Neural cell (in vitro differentiated cells): ENCODE results near the gene RCAN1. TPM values are rescaled to one million over a fixed set of nuclear protein-coding genes. Genes with fewer than 3 reads are reported as not detected.
"Not testable (repeated sequence)": the region's sequence is repeated elsewhere in the genome, so short reads cannot be mapped to it uniquely, and the experiment has no call there.

Experiments
- H2AFZ ChIP-seq: fragments of 200-600, 300-800 bp; sonication (generic), shearing (Covaris generic); 2 replicates; pipeline ENCODE4 v1.6.0; 2014; ENCODE audit warnings: low read depth, mild to moderate bottlenecking, antibody characterized with exemption, low read length, moderate library complexity
- H3F3A ChIP-seq: fragments of 200-600 bp; shearing (Covaris generic); 2 replicates; pipeline ENCODE4 v1.6.1; 2016; ENCODE audit warnings: mild to moderate bottlenecking, moderate library complexity, mixed read lengths, antibody characterized with exemption, low read length; ENCODE audit not compliant: insufficient read depth, poor library complexity, severe bottlenecking
- H3K27ac ChIP-seq: fragments of 200-600, 300-800 bp; sonication (generic), shearing (Covaris generic); 2 replicates; pipeline ENCODE4 v1.5.1; 2014; ENCODE audit warnings: mild to moderate bottlenecking, low read length, moderate library complexity
- H3K27me3 ChIP-seq: fragments of 300-800, 200-600 bp; sonication (generic), shearing (Covaris generic); 2 replicates; pipeline ENCODE4 v1.6.0; 2014; ENCODE audit warnings: mild to moderate bottlenecking, low read depth, low read length, moderate library complexity; ENCODE audit not compliant: insufficient read depth
- H3K36me3 ChIP-seq: fragments of 300-800, 200-600 bp; sonication (generic), shearing (Covaris generic); 2 replicates; pipeline ENCODE4 v1.5.1; 2014; ENCODE audit warnings: mild to moderate bottlenecking, antibody characterized with exemption, low read length, moderate library complexity; ENCODE audit not compliant: insufficient read depth
- H3K4me2 ChIP-seq: fragments of 300-800, 200-600 bp; sonication (generic), shearing (Covaris generic); 2 replicates; pipeline ENCODE4 v1.6.0; 2014; ENCODE audit warnings: mild to moderate bottlenecking, low read length
- H3K4me3 ChIP-seq: fragments of 300-800, 200-600 bp; sonication (generic), shearing (Covaris generic); 2 replicates; pipeline ENCODE4 v1.5.1; 2014; ENCODE audit warnings: mild to moderate bottlenecking, low read length, moderate library complexity
- H3K79me2 ChIP-seq: fragments of 200-600 bp; shearing (Covaris generic); replicated peaks from 2 replicates; pipeline ENCODE4 v1.6.0; 2014; ENCODE audit warnings: mild to moderate bottlenecking, low read length, moderate library complexity; ENCODE audit not compliant: insufficient read depth
- H3K9ac ChIP-seq: fragments of 300-800, 200-600 bp; sonication (generic), shearing (Covaris generic); 2 replicates; pipeline ENCODE4 v1.6.1; 2016; ENCODE audit warnings: mild to moderate bottlenecking, low read length, mixed read lengths
- H3K9me2 ChIP-seq: fragments of 200-600 bp; shearing (Covaris generic); 2 replicates; pipeline ENCODE4 v1.6.1; 2016; ENCODE audit warnings: mild to moderate bottlenecking, low read length, mixed read lengths; ENCODE audit not compliant: insufficient read depth
- H3K9me3 ChIP-seq: fragments of 200-600, 300-800 bp; sonication (generic), shearing (Covaris generic); 2 replicates; pipeline ENCODE4 v1.6.1; 2016; ENCODE audit warnings: mild to moderate bottlenecking, mixed run types, low read length, moderate library complexity, mixed read lengths
- H4K20me1 ChIP-seq: fragments of 200-600 bp; shearing (Covaris generic); 2 replicates; pipeline ENCODE4 v1.6.1; 2016; ENCODE audit warnings: mild to moderate bottlenecking, mixed run types; ENCODE audit not compliant: insufficient read depth
- CTCF ChIP-seq: fragments of 450-650 bp; IDR thresholded peaks from 2 replicates; pipeline ENCODE4 v1.5.1; 2014; ENCODE audit warnings: antibody characterized with exemption, mild to moderate bottlenecking, moderate library complexity; ENCODE audit not compliant: poor library complexity, severe bottlenecking
- EP300 ChIP-seq: fragments of 450-650 bp; conservative IDR thresholded peaks from 2 replicates; pipeline ENCODE4 v1.6.1; 2014; ENCODE audit warnings: antibody characterized with exemption, mild to moderate bottlenecking, moderate library complexity; ENCODE audit not compliant: poor library complexity, severe bottlenecking
- EZH2 ChIP-seq: fragments of 200-600, 300-800 bp; shearing (Covaris generic), sonication (generic); IDR thresholded peaks from 2 replicates; pipeline ENCODE4 v1.6.1; 2014; ENCODE audit warnings: antibody characterized with exemption, low read length, borderline replicate concordance, mild to moderate bottlenecking; ENCODE audit not compliant: insufficient read depth, poor library complexity, severe bottlenecking
- MXI1 ChIP-seq: fragments of 450-650 bp; conservative IDR thresholded peaks from 2 replicates; pipeline ENCODE4 v1.6.1; 2014; ENCODE audit warnings: antibody characterized with exemption, mild to moderate bottlenecking; ENCODE audit not compliant: poor library complexity, severe bottlenecking
- POLR2AphosphoS5 ChIP-seq: IDR thresholded peaks from 2 replicates; pipeline ENCODE4 v1.6.1; 2012
- RAD21 ChIP-seq: fragments of 450-650 bp; conservative IDR thresholded peaks from 2 replicates; pipeline ENCODE4 v1.6.1; 2014; ENCODE audit warnings: antibody characterized with exemption, mild to moderate bottlenecking, moderate library complexity
- REST ChIP-seq: IDR thresholded peaks from 2 replicates; pipeline ENCODE4 v1.6.1; 2012; ENCODE audit warnings: borderline replicate concordance
- SMC3 ChIP-seq: fragments of 450-650 bp; conservative IDR thresholded peaks from 2 replicates; pipeline ENCODE4 v1.6.1; 2014; ENCODE audit warnings: antibody characterized with exemption, mild to moderate bottlenecking, moderate library complexity; ENCODE audit not compliant: poor library complexity
- TAF1 ChIP-seq: IDR thresholded peaks from 2 replicates; pipeline ENCODE4 v1.6.1; 2012; ENCODE audit warnings: low read depth
- polyA plus RNA-seq: library from polyadenylated mRNA; depleted of rRNA; stranded (reverse); fragments of >200 nt; gene quantifications from 2 replicates; pipeline ENCODE4 v1.2.3, GENCODE V29; 2014

The RCAN1 gene
- polyA plus RNA-seq, 1 donor from 2014 or later: 46.0 TPM

DNA sequence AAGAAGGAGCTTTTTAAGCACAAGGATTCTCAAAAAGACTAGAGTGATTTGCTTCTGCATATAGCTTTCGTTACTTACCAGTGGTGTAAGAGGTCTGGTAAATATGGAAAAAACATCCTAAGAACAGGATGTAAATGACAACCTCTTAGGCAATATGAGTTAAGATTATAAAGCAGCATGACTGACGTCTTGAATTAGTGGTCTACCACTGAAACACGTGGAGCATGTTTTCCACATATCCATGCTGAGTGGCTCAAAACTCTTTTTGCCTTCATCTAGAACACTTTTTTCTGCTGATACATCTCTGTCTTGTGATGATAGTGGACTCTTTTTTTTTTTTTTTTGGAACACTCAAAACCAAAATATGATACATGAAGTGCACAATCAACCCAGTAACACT, 44.6 kb downstream of the RCAN1 start:
- Histone ChIP-seq H3K27ac (no peak overlapping the region), H3K27me3 (no peaks in the 10 kb centered on the region), H2AFZ (no peak overlapping the region), H3K9me3 (no peaks in the 10 kb centered on the region), H3K79me2 (no peaks in the 10 kb centered on the region), H3K9ac (no peak overlapping the region), H3K36me3 (no peaks in the 10 kb centered on the region), H3F3A (no peaks in the 10 kb centered on the region), H3K4me2 (no peak overlapping the region), H3K4me3 (no peak overlapping the region), H3K9me2 (no peaks in the 10 kb centered on the region), H4K20me1 (no peaks in the 10 kb centered on the region)
- TF ChIP-seq POLR2AphosphoS5 (no peak), SMC3 (no peak), EZH2 (no peak), RAD21 (no peak), REST (no peak), CTCF (no peak), TAF1 (no peak), MXI1 (no peak), EP300 (no peak)

DNA sequence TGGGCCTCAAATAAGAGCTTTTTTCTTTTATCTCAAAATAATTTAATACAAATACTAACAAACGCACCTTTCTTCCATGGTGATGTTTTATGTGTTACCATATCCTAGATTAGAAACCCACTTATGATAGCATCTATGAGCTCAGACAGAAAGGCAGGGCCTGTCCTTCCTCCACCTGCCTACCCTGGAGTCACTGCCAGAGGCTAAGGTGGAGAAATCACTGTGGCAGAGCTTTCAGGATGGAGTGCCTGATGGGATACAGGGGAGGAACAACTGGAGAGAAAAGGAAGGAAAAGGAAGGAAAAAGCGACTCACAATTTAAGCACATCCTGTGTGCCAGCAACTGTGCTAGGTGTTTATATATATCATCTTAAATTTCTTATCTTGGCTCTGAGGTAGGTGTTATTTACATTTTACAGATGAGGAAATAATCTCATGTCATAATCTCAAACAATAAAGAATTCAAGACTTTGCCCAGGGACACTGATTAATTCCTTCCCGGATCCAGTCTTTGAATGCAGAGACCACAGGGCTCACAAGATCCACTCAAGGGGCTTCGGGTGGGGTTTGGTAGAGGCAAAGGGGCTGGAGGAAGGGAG, 45.4 kb downstream of the RCAN1 start:
- H3K36me3 ChIP-seq: no peaks in the 10 kb centered on the region
- H3K4me3 ChIP-seq: no peak overlapping the region
- no peak overlapping the region for H3K4me2 ChIP-seq
- no peak overlapping the region for H2AFZ ChIP-seq
- H3K27ac ChIP-seq: no peak overlapping the region
- no peak for TF ChIP-seq EZH2
- no peak for TF ChIP-seq TAF1
- TF ChIP-seq RAD21: no peak
- TF ChIP-seq MXI1: no peak
- TF ChIP-seq REST: no peak
- no peak for TF ChIP-seq SMC3
- no peak for TF ChIP-seq CTCF
- TF ChIP-seq EP300: no peak
- TF ChIP-seq POLR2AphosphoS5: no peak
- H3K9me3 ChIP-seq: no peaks in the 10 kb centered on the region
- H3K27me3 ChIP-seq: no peaks in the 10 kb centered on the region
- no peaks in the 10 kb centered on the region for H3K9me2 ChIP-seq
- no peaks in the 10 kb centered on the region for H3K79me2 ChIP-seq
- no peaks in the 10 kb centered on the region for H4K20me1 ChIP-seq
- no peak overlapping the region for H3K9ac ChIP-seq
- no peaks in the 10 kb centered on the region for H3F3A ChIP-seq

GRCh38 chr21:34568801-34569200, 46.1 kb downstream of the RCAN1 start:
- H3F3A ChIP-seq, H3K27me3 ChIP-seq, H3K4me2 ChIP-seq, H3K27ac ChIP-seq, H3K9ac ChIP-seq, H3K9me2 ChIP-seq, H3K9me3 ChIP-seq, H4K20me1 ChIP-seq, H2AFZ ChIP-seq, H3K79me2 ChIP-seq, H3K4me3 ChIP-seq, H3K36me3 ChIP-seq: not testable (repeated sequence)
